Activated T-cell treated with anti-CD3 and anti-CD28 coated beads, Interleukin-2, amount 50 U/mL, for 72 hours (primary cell): ENCODE measurements around the gene ATRNL1. TPM values are rescaled to one million over a fixed set of nuclear protein-coding genes. Genes with fewer than 3 reads are reported as not detected.
"Not testable (repeated sequence)": the region's sequence is repeated elsewhere in the genome, so short reads cannot be mapped to it uniquely, and the experiment has no call there.

Source experiments
- ATAC-seq, 2 donors: fragments of 150-1000 bp; cut with Tn5 transposase; replicated peaks in 1 of 2; 2 replicates each; pipeline ENCODE4 v1.10.0; 2021; ENCODE audit warnings: moderate library complexity in 2 of 2, mild to moderate bottlenecking in 1 of 2
- DNase-seq, 2 donors: peaks; one replicate each; pipeline ENCODE4 v3.0.0; 2021 to 2022; ENCODE audit warnings: mixed read lengths in 1 of 2
- H3K27ac Mint-ChIP-seq: one replicate; pipeline ENCODE4 v1.8.0; 2022; ENCODE audit warnings: mild to moderate bottlenecking, moderate library complexity, mixed read lengths
- H3K27me3 Mint-ChIP-seq: one replicate; pipeline ENCODE4 v1.8.0; 2022; ENCODE audit warnings: low read depth, mixed read lengths
- H3K36me3 Mint-ChIP-seq, 2 donors: one replicate each; pipeline ENCODE4 v1.8.0; 2022; ENCODE audit warnings: mixed read lengths in 2 of 2, mild to moderate bottlenecking in 1 of 2; ENCODE audit not compliant: insufficient read depth in 2 of 2
- H3K4me1 Mint-ChIP-seq: one replicate; pipeline ENCODE4 v1.8.0; 2022; ENCODE audit warnings: low read depth, mixed read lengths
- H3K4me3 Mint-ChIP-seq, 2 donors: one replicate each; pipeline ENCODE4 v1.8.0; 2022; ENCODE audit warnings: mild to moderate bottlenecking in 2 of 2, mixed read lengths in 2 of 2, moderate library complexity in 2 of 2
- H3K9me3 Mint-ChIP-seq, 2 donors: one replicate each; pipeline ENCODE4 v1.8.0; 2022; ENCODE audit warnings: mixed read lengths in 2 of 2
- total RNA-seq, 2 donors: library from RNA; stranded (reverse); gene quantifications; one replicate each; pipeline ENCODE4 v1.2.3, GENCODE V29; 2022

The ATRNL1 gene
- total RNA-seq, 2 donors from 2014 or later: 0.23 to 0.94 TPM

DNA sequence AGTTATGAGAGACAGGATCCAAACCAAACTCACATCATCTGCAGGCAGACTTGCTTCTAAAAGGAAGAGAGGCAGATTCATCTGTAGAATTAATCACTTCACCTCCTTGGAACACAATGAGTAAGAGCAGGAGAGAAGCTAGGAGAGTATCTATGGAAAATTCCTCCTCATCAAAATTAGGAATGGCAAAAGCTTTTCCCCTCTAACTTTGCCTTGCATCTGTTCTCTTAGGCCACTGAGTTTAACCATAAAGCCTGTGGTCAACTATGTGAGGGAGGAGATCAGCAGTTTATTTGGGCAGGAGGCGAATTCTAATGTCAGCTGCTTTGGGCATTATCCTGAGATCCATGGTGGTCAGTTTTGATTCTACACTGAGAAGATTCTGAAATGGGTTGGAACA, 618.1 kb downstream of the ATRNL1 start:
- H3K27ac Mint-ChIP-seq: no peak overlapping the region
- no peaks in the 10 kb centered on the region for H3K4me1 Mint-ChIP-seq
- no peaks in the 10 kb centered on the region for H3K36me3 Mint-ChIP-seq
- H3K4me3 Mint-ChIP-seq: no peak overlapping the region
- ATAC-seq (no peak), DNase-seq (no peak)
- H3K27me3 Mint-ChIP-seq: no peaks in the 10 kb centered on the region
- H3K9me3 Mint-ChIP-seq: peaks cover 0 to 5% of the 10 kb centered on the region in 2 donors

DNA sequence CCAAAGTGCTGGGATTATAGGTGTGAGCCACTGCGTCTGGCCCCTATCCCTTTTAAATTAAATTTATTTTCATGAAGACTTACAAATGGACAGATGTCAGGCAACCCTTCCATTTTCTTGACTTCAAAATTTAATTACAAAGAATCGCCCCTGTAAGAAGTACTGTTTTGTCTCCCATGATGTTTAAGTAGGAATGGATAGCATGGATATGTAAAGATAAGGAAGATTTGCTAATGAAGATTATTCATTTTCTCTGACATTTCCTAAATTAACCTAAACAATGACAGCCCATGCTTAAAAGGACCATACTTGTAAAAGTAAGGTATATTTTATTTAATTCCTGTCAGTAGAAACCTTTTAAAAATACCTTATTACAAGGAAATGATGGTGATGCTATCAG, 627.0 kb downstream of the ATRNL1 start:
- Mint-ChIP-seq H3K4me1 (no peaks in the 10 kb centered on the region), H3K27ac (no peak overlapping the region), H3K9me3 (peaks cover 0 to 2% of the 10 kb centered on the region in 2 donors), H3K36me3 (no peaks in the 10 kb centered on the region), H3K4me3 (no peak overlapping the region), H3K27me3 (no peaks in the 10 kb centered on the region)
- no peak for DNase-seq
- ATAC-seq: no peak

DNA sequence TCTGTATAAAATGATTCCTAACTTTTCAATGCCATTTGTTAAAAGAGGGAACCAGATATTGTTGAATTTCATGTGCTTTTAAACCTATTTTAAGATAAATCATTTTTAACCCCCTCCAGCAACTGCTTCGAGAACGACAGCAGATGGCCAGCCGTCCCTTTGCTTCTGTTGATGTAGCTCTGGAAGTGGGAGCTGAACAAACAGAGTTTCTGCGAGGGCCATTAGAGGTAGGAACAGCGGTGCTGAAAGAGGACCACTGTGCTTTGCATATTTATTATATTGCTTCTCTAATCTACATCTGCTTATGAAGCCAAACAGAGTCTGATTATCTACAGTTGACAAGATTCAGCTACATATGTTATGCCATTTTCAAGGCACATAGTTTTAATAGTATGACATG, 634.0 kb downstream of the ATRNL1 start:
- Mint-ChIP-seq H3K27me3 (no peaks in the 10 kb centered on the region), H3K36me3 (no peaks in the 10 kb centered on the region), H3K9me3 (peaks cover 0 to 4% of the 10 kb centered on the region in 2 donors), H3K4me1 (no peaks in the 10 kb centered on the region), H3K27ac (no peak overlapping the region), H3K4me3 (no peak overlapping the region)
- ATAC-seq (no peak), DNase-seq (no peak)

DNA sequence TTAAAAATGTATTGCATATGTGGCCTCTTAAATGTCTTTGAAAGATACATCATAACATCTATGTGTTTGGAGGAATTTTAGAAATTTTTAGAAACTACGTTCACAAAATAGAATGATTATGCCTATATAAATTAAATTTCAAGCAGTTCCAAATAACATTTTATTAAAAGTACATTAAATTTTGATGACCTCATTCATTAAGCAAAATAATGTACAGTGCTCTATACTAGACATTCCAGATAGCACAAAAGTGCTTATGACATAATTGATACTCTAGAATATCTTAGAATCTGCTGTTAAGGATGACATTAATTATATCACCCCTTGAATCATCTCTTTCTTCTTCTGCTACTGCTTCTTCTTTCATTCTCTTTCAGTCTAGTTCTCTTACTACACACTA, 650.9 kb downstream of the ATRNL1 start:
- H3K4me1 Mint-ChIP-seq: no peaks in the 10 kb centered on the region
- H3K9me3 Mint-ChIP-seq: peaks cover 0 to 2% of the 10 kb centered on the region in 2 donors
- H3K4me3 Mint-ChIP-seq: no peak overlapping the region
- no peak for ATAC-seq
- no peak for DNase-seq
- no peak overlapping the region for H3K27ac Mint-ChIP-seq
- no peaks in the 10 kb centered on the region for H3K27me3 Mint-ChIP-seq
- H3K36me3 Mint-ChIP-seq: no peaks in the 10 kb centered on the region

DNA sequence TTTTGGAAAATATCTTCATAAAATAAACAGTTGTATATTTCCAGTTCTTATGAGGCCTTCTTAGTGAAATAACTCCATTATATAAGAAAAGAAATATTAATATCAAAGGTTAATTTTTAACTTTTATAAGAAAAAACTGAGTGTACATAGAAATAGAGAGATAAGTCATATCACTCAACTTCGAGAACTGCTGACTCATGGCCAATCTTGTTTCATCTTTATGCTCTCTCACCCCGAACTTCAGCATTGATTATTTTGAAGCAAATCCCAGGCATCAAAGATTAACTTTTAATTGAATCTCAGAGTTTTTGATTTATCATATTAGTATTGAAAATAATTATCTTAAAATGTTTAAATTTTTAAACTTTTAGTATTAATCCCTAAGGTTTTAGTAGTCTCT, 652.8 kb downstream of the ATRNL1 start:
- no peaks in the 10 kb centered on the region for H3K36me3 Mint-ChIP-seq
- ATAC-seq (no peak), DNase-seq (no peak)
- H3K27me3 Mint-ChIP-seq: no peaks in the 10 kb centered on the region
- peaks cover 0 to 4% of the 10 kb centered on the region in 2 donors for H3K9me3 Mint-ChIP-seq
- no peaks in the 10 kb centered on the region for H3K4me1 Mint-ChIP-seq
- H3K27ac Mint-ChIP-seq: no peak overlapping the region
- H3K4me3 Mint-ChIP-seq: no peak overlapping the region

DNA sequence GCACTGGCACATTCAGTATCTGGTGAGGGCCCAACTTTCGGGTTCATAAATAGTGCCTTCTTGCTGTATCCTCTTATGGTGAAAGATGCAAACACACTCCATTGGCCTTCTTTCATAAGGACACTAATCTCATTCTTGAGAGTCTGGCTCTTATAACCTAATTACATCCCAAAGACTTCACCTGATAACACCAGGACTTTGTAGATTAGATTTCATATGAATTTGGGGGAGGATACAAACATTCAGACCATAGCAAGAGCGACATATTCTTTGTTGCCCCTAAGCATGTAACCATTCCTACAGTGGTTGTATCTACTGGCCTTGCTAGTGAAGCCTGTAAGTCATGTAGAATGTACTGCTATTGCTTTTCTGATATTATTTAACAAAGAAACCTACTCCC, 654.6 kb downstream of the ATRNL1 start:
- H3K36me3 Mint-ChIP-seq: no peaks in the 10 kb centered on the region
- peaks cover 0 to 4% of the 10 kb centered on the region in 2 donors for H3K9me3 Mint-ChIP-seq
- no peaks in the 10 kb centered on the region for H3K27me3 Mint-ChIP-seq
- no peak overlapping the region for H3K27ac Mint-ChIP-seq
- ATAC-seq (no peak), DNase-seq (no peak)
- no peak overlapping the region for H3K4me3 Mint-ChIP-seq
- no peaks in the 10 kb centered on the region for H3K4me1 Mint-ChIP-seq

DNA sequence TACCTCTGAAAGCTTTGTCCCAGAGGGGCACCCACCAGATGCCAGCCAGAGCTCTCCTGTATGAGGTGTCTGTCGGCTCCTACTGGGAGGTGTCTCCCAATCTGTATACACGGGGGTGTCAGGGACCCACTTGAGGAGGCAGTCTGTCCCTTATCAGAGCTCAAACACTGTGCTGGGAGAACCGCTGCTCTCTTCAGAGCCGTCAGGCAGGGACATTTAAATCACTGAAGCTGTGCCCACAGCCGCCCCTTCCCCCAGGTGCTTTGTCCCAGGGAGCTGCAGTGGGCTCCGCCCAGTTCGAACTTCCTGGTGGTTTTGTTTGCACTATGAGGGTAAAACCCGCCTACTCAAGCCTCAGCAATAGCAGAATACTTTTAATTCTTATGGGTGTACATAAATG, 665.3 kb downstream of the ATRNL1 start:
- not testable (repeated sequence) for H3K36me3 Mint-ChIP-seq, ATAC-seq, H3K4me1 Mint-ChIP-seq, H3K4me3 Mint-ChIP-seq, DNase-seq, H3K27me3 Mint-ChIP-seq, H3K27ac Mint-ChIP-seq
- peaks cover 16 to 17% of the 10 kb centered on the region in 2 donors for H3K9me3 Mint-ChIP-seq

DNA sequence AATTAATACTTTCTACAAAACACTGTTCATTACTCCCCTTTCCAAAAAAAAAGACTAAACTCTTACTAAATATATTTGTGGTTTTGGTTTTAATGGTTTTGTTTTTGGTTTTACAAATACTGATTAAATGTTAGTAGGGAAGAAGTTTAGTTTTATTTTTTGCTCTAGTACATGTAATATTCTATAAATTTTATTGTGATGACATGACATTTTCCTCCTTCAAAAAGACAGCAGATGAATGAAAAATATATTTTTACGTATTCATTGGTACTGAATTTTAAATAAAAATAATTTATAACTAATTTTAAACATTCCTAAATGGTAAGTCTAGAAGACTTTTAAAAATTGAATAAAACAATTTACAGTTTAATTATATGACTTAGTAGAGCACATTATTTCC, 667.0 kb downstream of the ATRNL1 start:
- ATAC-seq (no peak), DNase-seq (no peak)
- peaks cover 14 to 16% of the 10 kb centered on the region in 2 donors for H3K9me3 Mint-ChIP-seq
- no peak overlapping the region for H3K27ac Mint-ChIP-seq
- no peaks in the 10 kb centered on the region for H3K4me1 Mint-ChIP-seq
- peaks cover 0 to 2% of the 10 kb centered on the region in 2 donors for H3K36me3 Mint-ChIP-seq
- H3K4me3 Mint-ChIP-seq: no peak overlapping the region
- no peaks in the 10 kb centered on the region for H3K27me3 Mint-ChIP-seq

DNA sequence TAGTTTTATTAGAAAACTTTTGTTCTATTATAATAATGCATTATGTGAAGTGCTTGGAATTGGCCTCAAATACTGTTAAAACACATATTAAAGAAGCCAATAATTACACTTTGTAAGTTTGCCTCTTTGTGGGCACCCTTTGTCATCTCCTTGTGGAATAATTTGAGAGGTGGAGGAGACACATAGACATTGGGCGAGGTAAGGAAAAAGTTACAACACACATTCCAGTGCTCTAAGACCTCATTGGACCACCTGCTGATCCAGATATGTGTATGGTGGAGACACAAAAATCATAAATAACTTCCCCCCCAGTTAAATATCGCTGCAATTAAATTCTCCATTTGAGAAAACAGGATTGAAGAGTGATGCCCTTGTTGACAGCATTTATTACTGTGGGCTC, 668.0 kb downstream of the ATRNL1 start:
- Mint-ChIP-seq H3K36me3 (peaks cover 0 to 2% of the 10 kb centered on the region in 2 donors), H3K27me3 (no peaks in the 10 kb centered on the region), H3K4me3 (no peak overlapping the region), H3K9me3 (peaks cover 12 to 14% of the 10 kb centered on the region in 2 donors), H3K27ac (no peak overlapping the region), H3K4me1 (no peaks in the 10 kb centered on the region)
- ATAC-seq (no peak), DNase-seq (no peak)

DNA sequence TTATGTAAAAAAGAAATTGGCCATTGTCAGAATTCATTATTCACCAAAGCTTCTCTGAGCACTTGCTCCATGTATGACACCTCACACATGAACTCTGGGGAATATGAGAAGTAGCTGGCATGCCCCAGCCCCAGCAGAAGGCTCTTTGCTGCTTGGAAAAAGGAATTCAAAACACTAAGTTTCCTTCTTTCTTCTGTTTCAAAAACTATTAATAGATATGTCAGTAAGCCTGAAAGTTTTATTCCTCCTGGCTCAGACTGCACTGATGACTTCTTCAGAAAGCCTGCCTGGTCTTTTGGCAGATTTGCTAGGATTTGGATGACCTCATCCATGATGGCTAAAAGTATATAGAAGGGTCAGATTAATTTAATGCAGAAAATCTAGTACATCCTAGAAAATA, 668.9 kb downstream of the ATRNL1 start:
- H3K4me3 Mint-ChIP-seq: no peak overlapping the region
- no peak for ATAC-seq
- H3K4me1 Mint-ChIP-seq: no peaks in the 10 kb centered on the region
- H3K27ac Mint-ChIP-seq: no peak overlapping the region
- H3K9me3 Mint-ChIP-seq: peaks cover 5 to 6% of the 10 kb centered on the region in 2 donors
- H3K27me3 Mint-ChIP-seq: no peaks in the 10 kb centered on the region
- H3K36me3 Mint-ChIP-seq: no peaks in the 10 kb centered on the region
- no peak for DNase-seq

DNA sequence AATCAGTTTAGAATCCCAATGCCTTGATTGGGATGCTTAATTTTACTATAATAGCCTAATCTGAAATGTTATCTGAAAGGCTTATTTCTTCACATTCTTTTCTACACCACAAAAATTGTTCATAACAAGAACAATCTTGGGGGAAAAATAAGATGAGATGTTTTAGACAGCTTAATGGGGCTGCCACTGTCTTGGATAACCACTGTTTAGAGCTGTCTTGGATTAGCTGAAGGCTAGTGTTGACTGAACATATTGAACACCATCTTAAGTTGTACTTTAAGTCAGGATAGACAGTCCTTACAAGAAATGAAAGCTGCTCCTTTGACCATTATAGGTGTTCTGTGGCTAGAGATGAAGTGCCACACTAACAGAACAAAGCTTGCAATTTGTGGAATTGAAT, 678.6 kb downstream of the ATRNL1 start:
- peaks cover 0 to 3% of the 10 kb centered on the region in 2 donors for H3K9me3 Mint-ChIP-seq
- H3K27me3 Mint-ChIP-seq: no peaks in the 10 kb centered on the region
- no peak for DNase-seq
- ATAC-seq: no peak
- no peaks in the 10 kb centered on the region for H3K36me3 Mint-ChIP-seq
- H3K4me1 Mint-ChIP-seq: no peaks in the 10 kb centered on the region
- no peak overlapping the region for H3K27ac Mint-ChIP-seq
- no peak overlapping the region for H3K4me3 Mint-ChIP-seq

DNA sequence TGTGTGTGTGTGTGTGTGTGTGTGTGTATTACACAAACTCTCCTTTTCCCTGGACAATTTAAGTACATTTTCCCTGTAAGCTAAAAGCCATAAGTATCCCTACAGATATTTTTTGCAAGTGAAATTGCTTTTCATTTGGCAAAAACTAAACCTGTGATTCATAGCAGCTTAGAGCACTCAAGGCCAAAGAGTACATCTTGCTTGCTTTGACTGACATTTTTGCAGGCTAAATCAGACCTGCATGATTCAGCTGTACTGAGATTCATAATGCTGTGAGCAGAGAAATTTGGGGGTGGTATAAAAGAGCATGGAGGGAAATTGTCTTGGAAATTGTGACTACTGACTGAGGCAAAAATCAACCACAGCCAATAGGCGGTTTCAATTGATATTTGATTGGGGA, 679.4 kb downstream of the ATRNL1 start:
- H3K9me3 Mint-ChIP-seq: peaks cover 0 to under 1% of the 10 kb centered on the region in 2 donors
- H3K36me3 Mint-ChIP-seq: no peaks in the 10 kb centered on the region
- DNase-seq: no peak
- ATAC-seq: no peak
- H3K4me1 Mint-ChIP-seq: no peaks in the 10 kb centered on the region
- H3K4me3 Mint-ChIP-seq: no peak overlapping the region
- H3K27ac Mint-ChIP-seq: no peak overlapping the region
- no peaks in the 10 kb centered on the region for H3K27me3 Mint-ChIP-seq

DNA sequence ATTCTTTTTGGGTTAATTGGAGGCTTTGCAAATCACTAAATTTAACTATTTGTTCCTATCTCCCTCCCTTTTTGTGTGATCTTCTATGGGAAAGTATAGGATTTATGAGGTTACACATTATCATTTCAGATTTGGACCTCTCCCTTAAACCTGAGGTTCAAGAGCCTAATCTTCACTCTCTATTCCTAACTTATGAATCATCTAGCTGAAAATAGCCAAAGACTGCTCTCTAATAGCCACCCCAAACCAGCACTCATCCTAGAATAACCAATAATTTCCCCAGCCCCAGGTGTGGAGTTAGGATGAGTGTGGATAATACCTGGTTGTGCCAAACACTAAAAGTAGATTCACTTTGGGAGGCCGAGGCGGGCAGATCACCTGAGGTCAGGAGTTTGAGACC, 680.7 kb downstream of the ATRNL1 start:
- Mint-ChIP-seq H3K36me3 (no peaks in the 10 kb centered on the region), H3K4me1 (no peaks in the 10 kb centered on the region), H3K27ac (no peak overlapping the region), H3K9me3 (no peaks in the 10 kb centered on the region), H3K4me3 (no peak overlapping the region), H3K27me3 (no peaks in the 10 kb centered on the region)
- no peak for ATAC-seq
- DNase-seq: no peak

DNA sequence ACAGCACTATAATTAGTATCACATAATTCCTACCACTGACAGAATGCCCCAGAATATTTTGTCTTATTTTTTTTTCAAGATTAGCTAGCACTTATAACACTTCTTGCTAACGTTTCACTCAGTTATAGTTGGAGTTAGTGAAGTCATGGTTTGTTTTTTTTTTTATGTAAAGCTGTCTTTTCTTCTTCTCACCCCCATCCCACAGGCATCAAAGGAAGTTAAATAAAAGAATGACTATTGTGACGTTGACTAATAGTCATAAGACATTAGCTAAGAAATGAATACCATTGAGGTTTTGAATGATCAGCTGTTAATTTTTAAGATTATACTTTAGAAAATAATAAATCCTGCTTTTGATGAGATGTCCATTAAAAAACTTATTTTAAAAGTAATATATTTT, 681.6 kb downstream of the ATRNL1 start:
- no peaks in the 10 kb centered on the region for H3K36me3 Mint-ChIP-seq
- H3K4me1 Mint-ChIP-seq: no peaks in the 10 kb centered on the region
- no peak for ATAC-seq
- no peaks in the 10 kb centered on the region for H3K9me3 Mint-ChIP-seq
- H3K27ac Mint-ChIP-seq: no peak overlapping the region
- H3K4me3 Mint-ChIP-seq: no peak overlapping the region
- H3K27me3 Mint-ChIP-seq: no peaks in the 10 kb centered on the region
- no peak for DNase-seq
